ENCODE data around the gene DNAH17.

Gene DNAH17

GRCh38 chr17:78493853-78494695 is 83.1 kb downstream of the DNAH17 start:
- DNase-seq (ENCODE audit: low read depth), result no peak

DNA sequence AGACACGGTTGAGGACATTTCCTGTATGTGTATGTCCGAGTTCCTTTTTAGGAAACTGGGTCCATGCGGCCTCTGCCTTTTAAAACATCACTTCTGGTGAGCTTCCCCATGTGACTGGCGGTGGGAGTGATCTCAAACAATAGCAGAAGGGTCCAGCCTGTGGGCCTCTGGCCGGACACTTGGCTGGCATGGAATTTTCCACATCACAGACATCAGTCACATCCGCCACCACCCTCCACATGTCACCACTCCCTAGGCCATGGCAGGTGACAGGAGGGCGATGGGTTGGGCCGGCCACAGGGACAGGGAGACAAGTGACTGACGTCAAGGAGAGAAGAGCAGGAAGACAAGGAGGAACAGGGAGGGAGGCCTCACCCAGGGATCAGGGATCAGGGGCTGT is 83.7 kb downstream of the DNAH17 start:
- DNase-seq (ENCODE audit: low read depth), result no peak

- no peak for DNase-seq (ENCODE audit: low read depth)
Observed at GRCh38 chr17:78492116-78492799, 84.9 kb downstream of the DNAH17 start.

DNA sequence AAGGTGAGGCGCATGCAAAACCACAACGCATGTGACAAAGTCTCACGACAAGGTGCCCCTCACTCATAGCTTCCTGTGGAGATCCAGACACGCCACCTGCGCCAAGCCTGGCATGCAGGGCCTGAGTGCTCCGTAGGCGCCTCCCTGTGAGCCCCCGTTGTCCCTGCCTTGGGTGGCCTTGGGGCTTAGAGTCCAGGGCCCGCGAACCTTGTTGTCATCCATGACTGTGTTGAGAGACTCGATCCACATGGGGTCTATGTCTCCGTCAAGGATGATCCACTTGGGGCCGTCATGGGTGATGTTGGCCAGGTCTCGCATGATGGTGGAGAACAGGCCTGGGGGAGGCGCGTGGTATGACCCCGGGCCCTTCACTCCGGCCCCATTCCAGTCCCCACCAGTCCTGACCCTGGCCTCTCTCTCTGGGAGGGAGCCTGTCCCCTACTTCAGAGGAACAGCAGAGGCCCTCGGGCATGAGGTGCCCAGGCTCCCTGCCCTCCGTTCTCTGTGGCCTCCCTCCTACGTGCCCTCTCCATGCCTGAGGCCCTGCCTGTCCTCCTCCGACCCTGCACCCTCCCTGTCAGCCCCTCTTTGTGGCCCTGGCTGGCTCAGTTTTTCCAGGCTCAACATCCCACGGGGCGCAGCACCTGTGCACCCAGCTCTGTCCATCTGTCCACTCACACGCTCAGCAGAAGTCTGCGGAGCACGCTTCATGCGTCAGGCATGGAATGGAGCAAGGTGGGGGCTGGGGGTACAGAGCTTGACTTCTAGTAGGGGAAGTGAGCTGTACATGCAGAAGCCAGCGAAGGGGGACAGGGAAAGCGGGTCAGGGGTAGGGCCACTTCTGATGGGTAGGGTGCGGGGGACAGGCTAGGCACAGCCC is 85.7 kb downstream of the DNAH17 start:
- DNase-seq (ENCODE audit: low read depth), result no peak

DNA sequence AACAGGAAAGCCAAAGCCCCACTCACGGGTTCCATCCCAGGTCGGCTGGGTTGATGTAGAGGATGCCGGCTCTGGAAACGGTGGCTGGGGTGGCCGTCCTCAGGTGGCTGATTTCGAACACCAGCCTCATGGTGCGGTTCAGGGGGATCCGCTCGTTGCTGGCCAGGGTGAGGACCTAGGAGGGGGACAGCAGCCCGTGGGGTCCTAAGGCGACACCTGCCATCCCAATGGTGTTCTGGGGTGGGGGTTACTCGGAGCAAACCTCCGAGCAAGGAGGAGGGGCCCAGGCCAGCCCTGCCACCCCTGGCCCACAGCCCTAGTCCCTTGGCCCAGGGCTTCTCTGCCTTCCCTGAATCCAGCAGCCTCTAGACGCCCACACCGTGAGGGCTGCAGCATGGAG is 86.5 kb downstream of the DNAH17 start:
- DNase-seq (ENCODE audit: low read depth), result no peak

DNA sequence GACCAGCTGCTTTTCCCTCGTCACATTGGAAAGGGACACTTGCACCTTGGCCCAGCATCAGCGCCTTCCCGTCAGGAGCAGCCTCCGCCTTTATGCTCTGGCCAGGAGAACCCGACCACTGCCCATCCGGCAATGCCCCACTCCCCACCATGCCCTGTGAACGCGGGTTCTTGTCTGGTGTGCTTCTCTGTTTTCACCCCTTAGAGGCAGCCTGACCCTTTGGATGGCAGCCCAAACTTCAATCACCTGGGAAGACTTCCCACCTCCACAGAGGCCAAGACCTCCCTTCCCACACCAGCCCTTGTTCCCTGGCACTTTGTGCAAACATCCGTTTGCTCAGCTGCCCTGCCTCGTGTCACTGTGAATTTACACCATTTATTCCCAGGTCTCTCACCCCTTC is 87.0 kb downstream of the DNAH17 start:
- no peak for DNase-seq (ENCODE audit: low read depth)

DNA sequence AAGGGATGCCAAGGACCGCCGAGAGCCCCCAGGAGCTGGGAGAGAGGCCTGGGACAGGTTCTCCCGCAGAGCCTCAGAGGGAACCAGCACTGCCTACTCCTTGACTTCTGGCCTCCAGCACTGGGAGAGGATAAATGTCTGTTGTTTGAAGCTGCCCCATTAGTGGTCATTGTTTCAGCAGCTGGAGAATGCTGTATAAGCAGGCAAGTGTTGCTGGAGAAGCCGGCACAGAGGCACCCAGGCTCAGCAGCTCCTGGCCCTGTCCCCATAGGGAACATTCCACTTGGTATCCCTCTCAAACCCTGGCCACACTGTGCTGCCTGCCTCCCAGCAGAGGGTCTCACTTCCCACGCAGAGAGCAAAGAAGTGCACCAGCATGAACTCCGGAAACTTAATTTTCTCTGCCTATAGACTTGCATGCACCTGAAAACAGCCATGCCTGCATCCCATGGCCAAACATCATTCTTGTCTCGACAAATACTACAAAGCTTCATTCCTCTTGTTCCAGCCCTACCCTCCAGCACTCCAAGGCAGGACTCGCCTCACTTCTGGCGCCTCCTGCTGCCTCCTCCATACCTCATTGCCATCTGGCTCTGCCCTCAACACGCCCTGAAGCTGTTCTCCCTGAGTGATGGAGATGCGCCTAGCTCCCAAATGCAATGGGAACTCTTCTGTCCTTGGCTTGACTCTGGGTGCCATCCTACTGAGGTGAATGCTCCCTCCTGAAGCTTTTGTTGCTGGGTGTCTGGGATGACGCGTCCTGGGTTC is 88.1 kb downstream of the DNAH17 start:
- no peak for DNase-seq (ENCODE audit: low read depth)

DNA sequence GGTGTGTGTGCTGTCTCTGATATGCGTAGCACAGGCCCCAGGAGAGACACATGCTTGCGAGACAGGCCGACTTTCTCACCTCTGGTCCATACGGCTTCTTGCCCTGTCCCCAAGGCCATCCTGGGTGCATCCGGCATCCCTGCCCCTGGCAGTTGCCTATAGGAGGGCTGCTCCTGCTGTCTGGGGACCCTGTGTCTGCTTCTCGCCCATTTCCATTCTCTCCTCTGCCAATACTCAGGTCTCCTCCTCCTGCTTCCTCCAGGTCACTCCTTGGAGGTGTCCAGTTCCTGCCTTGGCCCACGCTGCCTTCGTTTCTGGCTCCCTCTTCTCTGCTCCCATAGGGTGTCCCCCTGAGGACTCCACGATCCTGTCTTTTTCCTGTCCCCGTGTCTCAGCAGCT is 89.0 kb downstream of the DNAH17 start:
- DNase-seq (ENCODE audit: low read depth), result no peak

DNA sequence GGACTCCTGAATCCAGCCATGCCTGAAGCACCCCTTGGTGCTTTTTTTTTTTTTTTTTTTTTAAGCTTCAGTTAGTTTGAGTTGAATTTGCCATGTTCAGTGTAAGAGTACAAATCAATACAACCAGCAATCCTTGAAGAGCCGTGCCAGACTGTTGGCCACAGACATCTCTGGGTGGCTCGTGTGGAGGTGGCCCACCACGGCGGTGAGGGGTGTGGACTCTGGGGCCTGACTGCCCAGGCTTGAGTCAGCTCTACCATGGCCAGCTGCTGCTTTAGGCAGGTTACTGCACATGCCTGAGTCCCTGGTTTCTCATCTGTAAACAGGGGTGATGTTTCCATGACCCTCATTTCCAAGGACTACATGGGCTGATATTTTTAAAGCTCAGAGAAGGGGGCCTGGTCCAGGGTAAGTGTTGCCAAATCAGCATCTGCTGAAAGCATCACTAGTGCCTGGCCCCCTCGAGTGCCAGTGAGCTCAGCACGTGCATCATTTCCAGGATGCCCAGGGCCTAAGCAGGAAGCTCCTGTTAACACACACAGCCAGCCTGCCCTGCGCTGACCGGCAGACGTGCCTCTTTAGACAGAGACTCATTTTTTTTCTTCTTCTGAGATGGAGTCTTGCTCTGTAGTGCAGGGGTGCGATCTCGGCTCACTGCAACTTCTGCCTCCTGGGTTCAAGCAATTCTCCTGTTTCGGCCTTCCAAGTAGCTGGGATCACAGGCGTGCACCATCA is 90.1 kb downstream of the DNAH17 start:
- no peak for DNase-seq (ENCODE audit: low read depth)

- DNase-seq (ENCODE audit: low read depth), result no peak
Observed at GRCh38 chr17:78486228-78486802, 90.9 kb downstream of the DNAH17 start.

DNA sequence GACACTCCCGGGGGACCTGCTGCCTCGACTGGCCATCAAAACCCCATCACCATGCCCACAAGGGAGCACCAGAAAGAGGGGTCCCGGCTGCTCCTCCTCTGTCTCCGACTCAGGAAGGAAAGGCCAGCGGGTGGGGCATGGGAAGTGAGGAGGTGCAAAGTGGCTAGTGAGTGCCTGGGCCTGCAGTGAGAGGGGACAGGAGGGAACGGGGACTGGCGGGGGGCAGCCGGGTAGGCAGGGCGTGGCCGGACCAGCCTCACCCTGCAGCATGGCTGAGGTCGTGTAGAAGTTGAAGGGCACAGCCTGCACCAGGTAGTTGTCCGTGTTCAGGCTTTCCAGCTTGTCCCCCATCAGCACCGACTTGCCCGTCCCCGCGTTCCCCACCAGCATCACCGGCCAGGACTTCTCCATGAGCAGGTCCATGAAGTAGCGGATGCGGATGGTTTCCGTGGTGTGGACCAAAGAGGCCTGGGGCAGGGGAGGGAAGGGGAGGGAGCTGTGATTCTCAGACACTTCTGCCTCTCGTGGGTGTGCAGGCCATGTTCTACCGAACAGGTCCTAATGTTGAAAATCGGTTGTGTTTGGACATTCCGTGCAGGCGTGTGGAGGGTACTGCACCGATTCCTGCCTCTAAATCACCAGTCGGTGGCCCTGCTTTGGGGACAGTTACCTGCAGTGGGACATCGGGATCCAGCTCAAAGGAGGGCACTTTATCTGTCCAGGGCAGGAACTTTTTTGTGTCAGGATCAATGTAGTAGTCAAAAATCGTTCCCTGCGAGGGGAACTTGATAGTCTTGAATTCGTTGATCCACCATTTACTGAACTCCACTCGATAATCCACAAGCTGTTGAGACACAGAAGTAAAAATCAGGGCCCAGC is 91.7 kb downstream of the DNAH17 start:
- DNase-seq (ENCODE audit: low read depth), result no peak

DNA sequence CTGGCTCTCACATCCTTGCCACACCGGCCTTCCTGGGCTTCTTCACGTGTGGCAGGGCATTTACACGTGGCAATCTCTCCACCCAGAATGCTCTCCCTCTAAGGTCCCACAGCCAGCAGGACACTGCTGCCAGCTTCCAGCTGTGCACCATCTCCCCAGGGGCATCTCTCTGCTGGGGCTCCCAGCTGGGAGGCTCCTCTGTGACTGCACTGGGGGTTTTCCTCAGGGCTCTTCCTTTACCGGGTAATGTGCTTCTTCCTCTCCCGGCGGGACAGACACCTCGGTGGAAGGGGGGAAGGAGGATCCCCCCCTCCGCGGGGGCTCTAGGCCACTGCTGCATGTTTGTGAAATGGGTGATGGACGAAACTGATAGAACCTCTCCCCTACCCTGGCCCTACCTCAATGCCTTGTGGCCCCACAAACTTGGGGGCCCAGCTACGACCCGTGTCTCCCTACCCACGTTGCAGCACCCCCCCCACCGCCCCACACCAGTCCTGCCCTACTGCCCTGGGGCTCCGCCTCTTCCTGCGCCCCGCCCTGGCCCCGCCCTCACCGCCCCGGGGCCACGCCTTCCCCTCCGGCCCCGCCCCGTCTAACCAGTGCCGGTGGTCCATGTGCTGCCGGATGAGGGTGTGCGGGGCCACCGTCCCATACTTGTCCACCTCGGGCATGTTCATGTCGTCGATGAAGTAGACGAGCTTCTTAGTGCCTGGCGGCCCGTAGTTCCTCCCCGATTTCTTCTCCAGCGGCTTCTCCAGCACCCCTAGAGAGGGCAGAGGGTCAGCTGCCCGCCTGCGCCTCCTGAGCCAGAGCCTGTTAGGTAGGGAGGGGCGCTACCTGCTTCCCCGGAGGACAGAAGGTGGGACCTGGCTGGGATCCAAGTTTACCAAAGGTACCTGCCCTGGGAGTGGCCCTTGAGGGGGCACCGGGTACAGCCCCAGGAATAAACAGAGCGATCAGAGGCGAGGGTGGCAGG is 92.6 kb downstream of the DNAH17 start:
- DNase-seq (ENCODE audit: low read depth), result no peak

- DNase-seq (ENCODE audit: low read depth), result no peak
Observed at GRCh38 chr17:78479369-78479768, 97.8 kb downstream of the DNAH17 start.

- no peak for DNase-seq (ENCODE audit: low read depth)
Observed at GRCh38 chr17:78478757-78479297, 98.4 kb downstream of the DNAH17 start.

DNA sequence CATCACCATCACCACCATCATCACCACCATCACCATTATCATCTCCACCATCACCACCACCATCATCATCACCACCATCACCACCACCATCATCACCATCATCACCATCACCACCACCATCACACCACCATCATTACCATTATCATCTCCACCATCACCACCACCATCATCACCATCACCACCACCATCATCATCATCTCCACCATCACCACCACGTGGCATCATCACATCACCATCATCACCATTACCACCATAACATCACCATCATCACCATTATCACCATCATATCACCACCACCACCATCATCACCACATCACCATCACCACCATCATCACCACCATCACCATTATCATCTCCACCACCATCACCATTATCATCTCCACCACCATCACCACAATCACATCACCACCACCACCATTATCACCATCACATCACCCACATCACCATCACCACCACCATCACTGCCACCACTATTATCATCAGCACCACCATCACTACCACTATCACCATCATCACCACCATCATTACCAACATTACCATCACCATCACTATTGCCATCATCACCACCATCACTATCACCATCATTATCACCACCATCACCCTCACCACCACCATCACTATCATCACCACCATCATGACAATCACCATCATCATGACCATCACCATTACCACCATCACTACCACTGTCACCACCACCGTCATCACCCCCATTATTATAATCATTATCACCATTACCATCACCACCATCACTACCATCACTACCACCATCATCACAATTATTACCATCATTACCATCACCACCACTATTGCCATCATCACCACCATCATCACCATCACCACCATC is 99.1 kb downstream of the DNAH17 start:
- DNase-seq (ENCODE audit: low read depth), result no peak

DNA sequence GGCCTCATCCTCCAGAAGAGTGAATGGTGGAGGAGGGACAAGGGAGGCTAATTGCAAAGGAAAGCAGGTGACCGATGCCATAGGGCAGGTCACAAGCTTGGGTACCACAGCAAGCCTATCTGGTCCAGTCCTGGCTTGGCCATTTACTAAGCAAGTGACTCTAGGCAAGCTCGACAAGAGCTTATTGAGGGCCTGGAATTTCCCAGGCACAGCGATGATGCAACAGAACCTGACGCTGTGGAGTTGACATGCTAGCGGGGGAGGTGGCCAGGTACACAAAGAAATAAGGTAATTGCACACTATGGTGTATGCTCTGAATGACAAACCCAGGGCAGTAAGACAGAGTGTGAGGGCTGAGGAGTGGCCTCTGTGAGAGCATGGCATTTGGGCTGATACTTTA is 100.2 kb downstream of the DNAH17 start:
- no peak for DNase-seq (ENCODE audit: low read depth)

- no peak for DNase-seq (ENCODE audit: low read depth)
Observed at GRCh38 chr17:78476149-78476548, 101.0 kb downstream of the DNAH17 start.
